Measurements from ENCODE around the gene RBMS1.

RBMS1 gene

GRCh38 chr2:160427629-160428404, 65.8 kb downstream of the RBMS1 start:
- no peak for TF ChIP-seq FOXP2 (optimal IDR thresholded peaks at IDR 0.05; ENCODE audit: borderline replicate concordance, extremely low read depth, extremely low read length, insufficient read depth)
- no peak for TF ChIP-seq REST (IDR thresholded peaks at IDR 0.05; ENCODE audit: insufficient read depth in 1 of 2, low read depth in 2 of 2, low read length in 2 of 2)
- TF ChIP-seq SIN3A (IDR thresholded peaks at IDR 0.05; ENCODE audit: borderline replicate concordance, insufficient read depth, low read length), result no peak
- TF ChIP-seq TAF1 (IDR thresholded peaks at IDR 0.05; ENCODE audit: borderline replicate concordance, insufficient read depth, low read length), result no peak
- TF ChIP-seq POLR2AphosphoS5 (IDR thresholded peaks at IDR 0.05; ENCODE audit: low read depth, low read length), result no peak

- TF ChIP-seq FOXP2 (optimal IDR thresholded peaks at IDR 0.05; ENCODE audit: borderline replicate concordance, extremely low read depth, extremely low read length, insufficient read depth) (no peak), SIN3A (IDR thresholded peaks at IDR 0.05; ENCODE audit: borderline replicate concordance, insufficient read depth, low read length) (no peak), TAF1 (IDR thresholded peaks at IDR 0.05; ENCODE audit: borderline replicate concordance, insufficient read depth, low read length) (no peak)
Measured at GRCh38 chr2:160426604-160427003, 67.0 kb downstream of the RBMS1 start.

- TF ChIP-seq FOXP2 (optimal IDR thresholded peaks at IDR 0.05; ENCODE audit: borderline replicate concordance, extremely low read depth, extremely low read length, insufficient read depth) (no peak), TAF1 (IDR thresholded peaks at IDR 0.05; ENCODE audit: borderline replicate concordance, insufficient read depth, low read length) (no peak), SIN3A (IDR thresholded peaks at IDR 0.05; ENCODE audit: borderline replicate concordance, insufficient read depth, low read length) (no peak), REST (IDR thresholded peaks at IDR 0.05; ENCODE audit: insufficient read depth in 1 of 2, low read depth in 2 of 2, low read length in 2 of 2) (no peak), POLR2AphosphoS5 (IDR thresholded peaks at IDR 0.05; ENCODE audit: low read depth, low read length) (no peak)
Measured at GRCh38 chr2:160425434-160426151, 68.0 kb downstream of the RBMS1 start.

GRCh38 chr2:160423126-160423525, 70.5 kb downstream of the RBMS1 start:
- TF ChIP-seq SIN3A (IDR thresholded peaks at IDR 0.05; ENCODE audit: borderline replicate concordance, insufficient read depth, low read length) (no peak), TAF1 (IDR thresholded peaks at IDR 0.05; ENCODE audit: borderline replicate concordance, insufficient read depth, low read length) (no peak), FOXP2 (optimal IDR thresholded peaks at IDR 0.05; ENCODE audit: borderline replicate concordance, extremely low read depth, extremely low read length, insufficient read depth) (no peak), POLR2AphosphoS5 (IDR thresholded peaks at IDR 0.05; ENCODE audit: low read depth, low read length) (no peak), REST (IDR thresholded peaks at IDR 0.05; ENCODE audit: insufficient read depth in 1 of 2, low read depth in 2 of 2, low read length in 2 of 2) (no peak)

GRCh38 chr2:160420711-160421110, 72.9 kb downstream of the RBMS1 start:
- no peak for TF ChIP-seq REST (IDR thresholded peaks at IDR 0.05; ENCODE audit: insufficient read depth in 1 of 2, low read depth in 2 of 2, low read length in 2 of 2)
- no peak for TF ChIP-seq FOXP2 (optimal IDR thresholded peaks at IDR 0.05; ENCODE audit: borderline replicate concordance, extremely low read depth, extremely low read length, insufficient read depth)
- no peak for TF ChIP-seq SIN3A (IDR thresholded peaks at IDR 0.05; ENCODE audit: borderline replicate concordance, insufficient read depth, low read length)
- TF ChIP-seq TAF1 (IDR thresholded peaks at IDR 0.05; ENCODE audit: borderline replicate concordance, insufficient read depth, low read length), result no peak
- TF ChIP-seq POLR2AphosphoS5 (IDR thresholded peaks at IDR 0.05; ENCODE audit: low read depth, low read length), result no peak
